H1 (cell line): ENCODE measurements around the gene FHIT. TPM values are rescaled to one million over a fixed set of nuclear protein-coding genes. Genes with fewer than 3 reads are reported as not detected.

Experiments
- BCL11A ChIP-seq, 2 experiments: IDR thresholded peaks; one replicate each; pipeline ENCODE4 v1.6.1; 2011; ENCODE audit warnings: low read depth in 2 of 2, low read length in 2 of 2, mild to moderate bottlenecking in 2 of 2
- FOSL1 ChIP-seq: IDR thresholded peaks from 2 replicates; pipeline ENCODE4 v1.6.1; 2011; ENCODE audit warnings: mild to moderate bottlenecking, low read depth, low read length, moderate library complexity; ENCODE audit not compliant: insufficient read depth
- JUN ChIP-seq: IDR thresholded peaks from 2 replicates; pipeline ENCODE4 v1.6.1; 2011; ENCODE audit warnings: low read depth, mild to moderate bottlenecking, improper control_type of control experiment, low read length
- MAFK ChIP-seq: IDR thresholded peaks from 2 replicates; pipeline ENCODE4 v1.6.1; 2012; ENCODE audit warnings: low read depth, mild to moderate bottlenecking, improper control_type of control experiment, low read length
- RFX5 ChIP-seq: IDR thresholded peaks from 2 replicates; pipeline ENCODE4 v1.6.1; 2011; ENCODE audit warnings: low read depth, low read length, improper control_type of control experiment, borderline replicate concordance
- SAP30 ChIP-seq: fragments of 300-600 bp; sonication (generic); IDR thresholded peaks from 2 replicates; pipeline ENCODE4 v1.7.1; 2012; ENCODE audit warnings: low read length, moderate library complexity, mild to moderate bottlenecking, inconsistent platforms; ENCODE audit not compliant: insufficient read depth, insufficient replicate concordance
- polyA plus RNA-seq, 7 experiments: library from polyadenylated mRNA; depleted of rRNA in 3 of 7; stranded (reverse) in 5 of 7; unstranded in 2 of 7; fragments of >200 nt in 5 of 7; fragments of 200-250 nt in 2 of 7; gene quantifications; 1 replicate in 5 of 7; 2 replicates in 1 of 7; 4 replicates in 1 of 7; pipeline versions ENCODE4 v1.2.1 to v1.2.3, GENCODE V29; 2011 to 2013; ENCODE audit warnings: missing spikeins in 2 of 7, mixed read lengths in 2 of 7
- total RNA-seq: library from RNA; stranded (reverse); fragmentation: NEBNext Ultra II Directional; extraction: Animal tissue kit (Norgen Biotek cat#: 25700); gene quantifications from 2 replicates; pipeline ENCODE4 v1.2.1, GENCODE V29; 2021

The FHIT gene
- total and polyA plus RNA-seq, 2 of the 8 experiments (the other 6 are each of a cell fraction or from before 2014, with no cell fraction given): 1.2 to 3.2 TPM

GRCh38 chr3:60456180-60456579 is 795.1 kb downstream of the FHIT start (continued):
- no peak for TF ChIP-seq BCL11A (IDR thresholded peaks at IDR 0.05; ENCODE audit: low read depth in 2 of 2, low read length in 2 of 2)
- TF ChIP-seq RFX5: no peak
- TF ChIP-seq FOSL1: no peak
- no peak for TF ChIP-seq JUN
- TF ChIP-seq MAFK: no peak
- TF ChIP-seq SAP30: no peak
- TF ChIP-seq, all 59 proteins: peak for 0
